HG03521 (cell line): ENCODE data around the gene NCOR1.
"Not testable (repeated sequence)": the region's sequence is repeated elsewhere in the genome, so short reads cannot be mapped to it uniquely, and the experiment has no call there.

Source experiments
- ATAC-seq: cut with Tn5 transposase; IDR thresholded peaks from one replicate; pipeline ENCODE4 v1.9.1; 2021; ENCODE audit warnings: mild to moderate bottlenecking, moderate library complexity; ENCODE audit not compliant: unreplicated experiment

Gene NCOR1

GRCh38 chr17:16152326-16152725 is 63.0 kb downstream of the NCOR1 start:
- not testable (repeated sequence) for ATAC-seq

- ATAC-seq: no peak
Measured at GRCh38 chr17:16150251-16150856, 65.0 kb downstream of the NCOR1 start.

- ATAC-seq: no peak
Measured at GRCh38 chr17:16148596-16148995, 66.7 kb downstream of the NCOR1 start.

- not testable (repeated sequence) for ATAC-seq
Measured at GRCh38 chr17:16145319-16145890, 69.9 kb downstream of the NCOR1 start.

GRCh38 chr17:16141685-16142084 is 73.6 kb downstream of the NCOR1 start:
- no peak for ATAC-seq

- ATAC-seq: no peak
Measured at GRCh38 chr17:16140854-16141253, 74.5 kb downstream of the NCOR1 start.

GRCh38 chr17:16135461-16135860 is 79.9 kb downstream of the NCOR1 start:
- ATAC-seq: no peak

GRCh38 chr17:16131593-16131992 is 83.7 kb downstream of the NCOR1 start:
- ATAC-seq: no peak

GRCh38 chr17:16129441-16130205 is 85.7 kb downstream of the NCOR1 start:
- no peak for ATAC-seq

GRCh38 chr17:16123531-16123930 is 91.8 kb downstream of the NCOR1 start:
- no peak for ATAC-seq

- no peak for ATAC-seq
Measured at GRCh38 chr17:16122697-16123434, 92.5 kb downstream of the NCOR1 start.

GRCh38 chr17:16121915-16122314 is 93.4 kb downstream of the NCOR1 start:
- no peak for ATAC-seq

- no peak for ATAC-seq
Measured at GRCh38 chr17:16120937-16121336, 94.4 kb downstream of the NCOR1 start.

- ATAC-seq: no peak
Measured at GRCh38 chr17:16117149-16117548, 98.2 kb downstream of the NCOR1 start.

GRCh38 chr17:16115077-16115698 is 100.1 kb downstream of the NCOR1 start:
- ATAC-seq: not testable (repeated sequence)

GRCh38 chr17:16108871-16109270 is 106.5 kb downstream of the NCOR1 start:
- no peak for ATAC-seq

- no peak for ATAC-seq
Measured at GRCh38 chr17:16108386-16108785, 106.9 kb downstream of the NCOR1 start.

- ATAC-seq: no peak
Measured at GRCh38 chr17:16107165-16107770, 108.1 kb downstream of the NCOR1 start.

GRCh38 chr17:16106161-16106891 is 109.0 kb downstream of the NCOR1 start:
- no peak for ATAC-seq

- ATAC-seq: no peak
Measured at GRCh38 chr17:16104189-16104588, 111.1 kb downstream of the NCOR1 start.
